HT1080 (cell line): Measurements from ENCODE around the gene POC1A. TPM values are rescaled to one million over a fixed set of nuclear protein-coding genes. Genes with fewer than 3 reads are reported as not detected.

Experiments used
- DNase-seq: peaks from one replicate; pipeline ENCODE4 v3.0.0-alpha.2; 2015; ENCODE audit warnings: low read depth
- total RNA-seq: library from RNA; depleted of rRNA; stranded (reverse); fragments of >200 nt; shearing (Covaris generic); gene quantifications from 2 replicates; pipeline ENCODE4 v1.2.3, GENCODE V29; 2014; rRNA removed

The POC1A gene
- total RNA-seq, 1 experiment from 2014 or later: 31.3 TPM

GRCh38 chr3:52031896-52032295 lies 122.3 kb downstream of the POC1A start:
- no peak for DNase-seq

GRCh38 chr3:52030714-52031310 lies 123.4 kb downstream of the POC1A start:
- no peak for DNase-seq

- DNase-seq: no peak
These were observed 124.7 kb downstream of the POC1A start for GRCh38 chr3:52029535-52029934.

DNA sequence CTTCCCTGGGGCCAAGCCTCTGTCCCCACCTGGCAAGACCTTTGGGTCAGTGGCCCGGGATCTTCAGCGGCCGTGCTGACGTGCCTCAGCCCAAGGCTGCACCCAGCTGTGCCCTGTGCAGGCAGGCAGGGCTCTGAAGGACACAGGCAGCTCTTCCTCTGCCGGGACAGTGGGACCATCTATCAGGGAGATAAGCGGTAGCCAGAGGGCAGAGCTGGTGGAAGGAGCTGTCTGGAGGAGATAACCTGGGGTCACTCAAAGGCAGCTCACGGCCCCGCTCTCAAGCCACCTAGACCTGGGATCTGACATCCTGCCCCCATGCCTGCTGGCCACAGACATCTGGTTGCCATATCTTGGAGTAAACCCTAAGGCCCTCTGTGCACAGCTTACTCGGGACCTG lies 125.2 kb downstream of the POC1A start:
- DNase-seq: no peak

DNA sequence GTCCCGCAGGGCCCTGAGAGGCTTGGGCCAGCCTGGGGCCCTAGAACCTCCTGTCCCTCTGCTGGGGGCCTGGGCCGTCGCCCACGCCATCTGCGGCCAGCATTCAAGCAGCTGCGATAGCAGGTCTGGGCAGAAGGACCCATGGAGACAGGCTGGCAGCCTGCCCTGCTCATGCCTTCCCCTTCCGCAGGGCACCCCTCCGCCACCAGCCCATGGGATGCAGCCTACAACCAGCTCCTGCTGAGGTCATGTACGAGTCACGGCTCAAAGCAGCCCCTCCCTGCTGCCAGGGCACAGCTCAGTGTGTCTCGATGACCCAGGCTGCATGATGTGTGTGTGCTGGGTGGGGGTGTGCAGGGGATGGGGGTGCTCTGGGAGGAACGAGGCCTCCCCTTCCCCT lies 125.7 kb downstream of the POC1A start:
- DNase-seq: no peak

DNA sequence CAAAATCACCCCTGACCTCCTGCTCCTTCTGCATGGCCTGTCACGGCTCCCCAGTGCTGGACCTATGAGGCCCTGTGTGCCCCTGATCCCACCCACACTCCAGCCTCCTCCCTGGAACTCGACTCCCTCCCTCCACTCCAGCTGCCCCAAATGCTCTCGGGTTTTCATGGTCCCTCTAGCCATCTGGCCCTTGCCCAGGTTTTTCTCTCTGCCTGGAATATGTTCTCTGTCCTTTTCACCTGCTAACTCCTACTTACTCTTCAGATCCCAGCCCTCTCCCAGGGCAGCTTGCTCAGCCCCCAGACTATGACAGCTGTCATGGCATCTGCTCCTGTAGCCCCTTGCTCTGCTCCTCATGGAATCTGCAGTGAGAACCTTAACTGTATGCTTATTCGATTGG lies 128.2 kb downstream of the POC1A start:
- DNase-seq: no peak

DNA sequence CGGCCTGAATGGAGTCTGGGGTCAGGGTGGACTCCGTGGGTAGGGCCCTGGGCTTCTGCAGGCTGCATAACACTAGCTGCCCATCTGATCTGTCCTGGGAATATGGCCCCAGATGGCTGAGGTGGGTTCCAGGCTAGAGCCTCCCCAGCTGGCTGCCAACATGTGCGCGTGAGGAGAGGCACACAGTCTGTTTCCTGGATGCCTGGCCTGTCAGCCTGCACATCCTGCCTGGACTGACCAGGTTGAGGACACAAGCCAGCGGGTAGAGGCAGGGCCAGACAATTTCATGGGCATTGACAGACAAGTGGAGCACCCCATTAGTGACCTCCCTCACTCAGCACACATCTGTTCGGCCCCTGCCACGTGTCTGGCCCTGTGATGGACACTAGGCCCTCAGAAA lies 128.8 kb downstream of the POC1A start:
- DNase-seq: no peak

Other genes starting within 250 kb of the POC1A start
- 78.3 and 87.2 TPM in 2 replicates for gene RRP9, start 212.5 kb downstream of the POC1A start, total RNA-seq
- gene PARP3, start 212.1 kb downstream of the POC1A start, total RNA-seq: 22.5 and 31.4 TPM in 2 replicates
- gene GPR62, start 199.0 kb downstream of the POC1A start, total RNA-seq: 0.08 and 0.23 TPM in 2 replicates
- 85.6 and 95.9 TPM in 2 replicates for gene PCBP4, start 187.0 kb downstream of the POC1A start, total RNA-seq
- gene ABHD14B, start 180.4 kb downstream of the POC1A start, total RNA-seq: 75.0 and 94.0 TPM in 2 replicates
- 24.6 and 25.1 TPM in 2 replicates for gene ABHD14A, start 179.4 kb downstream of the POC1A start, total RNA-seq
- gene ACY1, start 170.9 kb downstream of the POC1A start, total RNA-seq: 105 and 171 TPM in 2 replicates
- gene RPL29, start 158.5 kb downstream of the POC1A start, total RNA-seq: 1,388 and 1,455 TPM in 2 replicates
- 31.9 and 39.9 TPM in 2 replicates for gene DUSP7, start 97.9 kb downstream of the POC1A start, total RNA-seq
- 57.6 and 71.5 TPM in 2 replicates for gene ALAS1, start 43.7 kb upstream of the POC1A start, total RNA-seq
- gene TLR9, start 71.2 kb upstream of the POC1A start, total RNA-seq: not detected in 2 replicates
- 180 and 202 TPM in 2 replicates for gene TWF2, start 84.7 kb upstream of the POC1A start, total RNA-seq
- 1.5 and 1.8 TPM in 2 replicates for gene PPM1M, start 91.3 kb upstream of the POC1A start, total RNA-seq
- gene WDR82, start 124.2 kb upstream of the POC1A start, total RNA-seq: 67.2 and 72.9 TPM in 2 replicates
- gene GLYCTK, start 133.4 kb upstream of the POC1A start, total RNA-seq: 19.1 and 26.5 TPM in 2 replicates
- gene DNAH1, start 161.9 kb upstream of the POC1A start, total RNA-seq: 0.10 TPM in 2 replicates